K562 (cell line): Measurements from ENCODE around the gene CHI3L1. TPM values are rescaled to one million over a fixed set of nuclear protein-coding genes. Genes with fewer than 3 reads are reported as not detected.

Source experiments
- ATAC-seq: fragments of 200-7000 bp; cut with Tn5 transposase; 3 replicates; pipeline ENCODE4 v1.9.1; 2020; ENCODE audit warnings: moderate library complexity
- BruUV-seq: library from RNA; stranded (reverse); fragments of 400-500 nt; replicated peaks from 2 replicates; lab custom pipeline; 2021; lab: Mats Ljungman, UMichigan
- CTCF ChIA-PET: fragments of 300-600 bp; formaldehyde crosslinking; extraction: SDS; loops from one replicate; lab custom pipeline; 2021; ENCODE audit warnings: low intra/inter-chr PET ratio; lab: Yijun Ruan, JAX
- POLR2A ChIA-PET: fragments of 300-600, 350-650 bp; sonication (Branson Sonifier 250); formaldehyde crosslinking; extraction: SDS; loops from one replicate; lab custom pipeline; 2021; ENCODE audit warnings: antibody characterized with exemption, inconsistent platforms; lab: Yijun Ruan, JAX
- DNase-seq, 4 experiments: peaks; one replicate each; pipeline versions ENCODE4 v3.0.0 to v3.0.0-alpha.2; 2011 to 2018; ENCODE audit warnings: low spot score in 3 of 4, mixed read lengths in 3 of 4; ENCODE audit errors: extremely low read depth in 1 of 4
- FAIRE-seq: peaks from 2 replicates; lab custom pipeline; 2011; peaks lifted over from hg19 to GRCh38; lab: Jason Lieb, UNC
- H2AFZ ChIP-seq: 2 replicates; pipeline ENCODE4 v1.6.0; 2011; ENCODE audit warnings: low read depth, low read length, control low read depth, inconsistent platforms
- H3K27ac ChIP-seq: fragments of 200-600 bp; 3 replicates; pipeline ENCODE4 v1.8.0; 2011; ENCODE audit warnings: low read depth, mild to moderate bottlenecking, control low read depth, inconsistent platforms, low read length, moderate library complexity, mixed read lengths; ENCODE audit errors: extremely low read depth
- H3K27me3 ChIP-seq, 2 experiments: fragments of 300-600 bp in 1 of 2; 2 replicates in 1 of 2; 3 replicates in 1 of 2; pipeline versions ENCODE4 v1.6.0 to v1.8.0; 2011; ENCODE audit warnings: inconsistent platforms in 2 of 2, low read length in 2 of 2, mild to moderate bottlenecking in 1 of 2, mixed read lengths in 1 of 2, moderate library complexity in 1 of 2; ENCODE audit not compliant: control insufficient read depth in 2 of 2, insufficient read depth in 2 of 2
- H3K36me3 ChIP-seq: fragments of 300-600 bp; 3 replicates; pipeline ENCODE4 v1.8.0; 2011; ENCODE audit warnings: mild to moderate bottlenecking, low read length, inconsistent platforms; ENCODE audit not compliant: control insufficient read depth, insufficient read depth
- H3K4me1 ChIP-seq, 2 experiments: fragments of 200-600 bp in 1 of 2; replicated peaks in 1 of 2; 2 replicates in 1 of 2; 3 replicates in 1 of 2; pipeline versions ENCODE4 v1.5.1 to v1.8.0; 2011; ENCODE audit warnings: inconsistent platforms in 2 of 2, low read length in 2 of 2, mild to moderate bottlenecking in 1 of 2, mixed read lengths in 1 of 2, moderate library complexity in 1 of 2; ENCODE audit not compliant: control insufficient read depth in 2 of 2, insufficient read depth in 2 of 2
- H3K4me2 ChIP-seq: 2 replicates; pipeline ENCODE4 v1.6.1; 2011; ENCODE audit warnings: low read length, control low read depth, inconsistent platforms, mixed read lengths; ENCODE audit not compliant: insufficient read depth
- H3K4me3 ChIP-seq: fragments of 200-600 bp; sonication (generic), shearing (Covaris generic); 2 replicates; pipeline ENCODE4 v1.5.1; 2016; ENCODE audit warnings: control low read depth, inconsistent platforms
- H3K79me2 ChIP-seq: fragments of 200-600 bp; 3 replicates; pipeline ENCODE4 v1.8.0; 2011; ENCODE audit warnings: low read length, inconsistent platforms; ENCODE audit not compliant: control insufficient read depth, insufficient read depth
- H3K9ac ChIP-seq, 2 experiments: 2 replicates each; pipeline versions ENCODE4 v1.6.0 to v1.6.1; 2011; ENCODE audit warnings: low read depth in 2 of 2, low read length in 2 of 2, control low read depth in 1 of 2, inconsistent platforms in 1 of 2, mild to moderate bottlenecking in 1 of 2, mixed read lengths in 1 of 2; ENCODE audit not compliant: insufficient read depth in 1 of 2
- H3K9me1 ChIP-seq: one replicate; pipeline ENCODE4 v1.6.0; 2011; ENCODE audit warnings: inconsistent platforms, mild to moderate bottlenecking, low read length, moderate library complexity; ENCODE audit not compliant: control insufficient read depth, insufficient read depth
- H3K9me3 ChIP-seq: replicated peaks from 2 replicates; pipeline ENCODE4 v1.5.1; 2011; ENCODE audit warnings: low read depth, low read length, inconsistent platforms; ENCODE audit not compliant: control insufficient read depth, insufficient read depth
- H4K20me1 ChIP-seq: replicated peaks from 2 replicates; pipeline ENCODE4 v1.6.1; 2011; ENCODE audit warnings: low read length, inconsistent platforms, mixed read lengths; ENCODE audit not compliant: control insufficient read depth, insufficient read depth
- ATF7 ChIP-seq: fragments of 450-650 bp; IDR thresholded peaks from 2 replicates; pipeline ENCODE4 v1.7.1; 2014; ENCODE audit warnings: mild to moderate bottlenecking, moderate library complexity
- E2F6 ChIP-seq, 2 experiments: IDR thresholded peaks; 2 replicates each; pipeline ENCODE4 v1.6.1; 2011; ENCODE audit warnings: borderline replicate concordance in 1 of 2, control low read depth in 1 of 2, low read depth in 1 of 2, low read length in 1 of 2, mild to moderate bottlenecking in 1 of 2, mixed read lengths in 1 of 2, moderate library complexity in 1 of 2; ENCODE audit not compliant: insufficient read depth in 1 of 2, insufficient read length in 1 of 2, poor library complexity in 1 of 2, severe bottlenecking in 1 of 2; ENCODE audit errors: extremely low read depth in 1 of 2
- FOXJ2 ChIP-seq: fragments of 200-800 bp; sonication (Bioruptor generic); IDR thresholded peaks from 2 replicates; pipeline ENCODE4 v1.6.1; 2016; ENCODE audit warnings: missing genetic modification characterization, missing compliant biosample characterization
- HDAC6 ChIP-seq: IDR thresholded peaks from 2 replicates; pipeline ENCODE4 v1.6.1; 2012; ENCODE audit warnings: low read depth, mild to moderate bottlenecking, control low read depth, inconsistent platforms, low read length, moderate library complexity
- LEF1 ChIP-seq: fragments of 450-650 bp; IDR thresholded peaks from 2 replicates; pipeline ENCODE4 v1.6.1; 2016; ENCODE audit warnings: mild to moderate bottlenecking
- NR4A1 ChIP-seq, 2 experiments: fragments of 250-450 bp in 1 of 2; fragments of 450-650 bp in 1 of 2; sonication (Bioruptor Pico) in 1 of 2; IDR thresholded peaks; 2 replicates each; pipeline versions ENCODE4 v1.4.0 to v1.6.1; 2016 to 2020; ENCODE audit warnings: mild to moderate bottlenecking in 2 of 2, missing compliant biosample characterization in 1 of 2, missing genetic modification characterization in 1 of 2, moderate library complexity in 1 of 2
- PML ChIP-seq: IDR thresholded peaks from 2 replicates; pipeline ENCODE4 v1.6.1; 2012; ENCODE audit warnings: low read length, inconsistent platforms
- SMARCA4 ChIP-seq: fragments of 450-650 bp; IDR thresholded peaks from 2 replicates; pipeline ENCODE4 v1.6.1; 2016
- UBTF ChIP-seq, 2 experiments: IDR thresholded peaks; 2 replicates each; pipeline ENCODE4 v1.6.1; 2012; ENCODE audit warnings: improper control_type of control experiment in 2 of 2, low read depth in 2 of 2, low read length in 2 of 2, borderline replicate concordance in 1 of 2
- ZBED1 ChIP-seq: IDR thresholded peaks from 2 replicates; pipeline ENCODE4 v1.6.1; 2014
- ZKSCAN8 ChIP-seq: fragments of 200-800 bp; sonication (Bioruptor generic); IDR thresholded peaks from 2 replicates; pipeline ENCODE4 v1.6.1; 2016; ENCODE audit warnings: missing genetic modification characterization, missing compliant biosample characterization
- ZNF133 ChIP-seq: fragments of 250-450 bp; sonication (Bioruptor Pico); IDR thresholded peaks from 2 replicates; pipeline ENCODE4 v1.4.0; 2020; ENCODE audit warnings: mild to moderate bottlenecking
- ZNF232 ChIP-seq: sonication (generic); formaldehyde crosslinking; IDR thresholded peaks from 2 replicates; pipeline ENCODE4 v1.8.0; 2022; ENCODE audit warnings: mild to moderate bottlenecking, missing genetic modification reagents
- ZNF253 ChIP-seq: fragments of 250-450 bp; sonication (Bioruptor Pico); conservative IDR thresholded peaks from 2 replicates; pipeline ENCODE4 v1.6.1; 2021; ENCODE audit warnings: mild to moderate bottlenecking
- ZNF282 ChIP-seq: sonication (generic); formaldehyde crosslinking; IDR thresholded peaks from 2 replicates; pipeline ENCODE4 v1.8.1; 2023; ENCODE audit warnings: missing genetic modification reagents
- WGBS: fragments of 100-300 bp; shearing (Covaris generic); methylation state at CpG from one replicate; pipeline ENCODE4 v1.1.6; 2016; ENCODE audit warnings: low coverage, mixed read lengths; ENCODE audit not compliant: insufficient coverage; ENCODE audit errors: missing lambda C conversion rate; 5-methylcytosine and 5-hydroxymethylcytosine counted together
- in situ Hi-C: fragments of 300-500 bp; cut with MboI; formaldehyde crosslinking; loops from 4 replicates; pipeline ENCODE4 v1.15.0; 2018; ENCODE audit warnings: inconsistent platforms, mixed read lengths
- intact Hi-C: fragments of 100-400 bp; cut with micrococcal nuclease; formaldehyde crosslinking; loops from 2 replicates; pipeline ENCODE4 v1.14.2; 2022
- polyA plus RNA-seq, 8 experiments: library from polyadenylated mRNA; depleted of rRNA in 4 of 8; stranded (reverse) in 5 of 8; unstranded in 3 of 8; fragments of >200 nt; fragmentation: Nextera tagmentation in 2 of 8; fragmentation: Illumina TruSeq in 1 of 8; extraction: Ambion mirVana in 2 of 8; extraction: Trizol in 1 of 8; gene quantifications; 2 replicates each; pipeline versions ENCODE4 v1.2.1 to v1.2.3, GENCODE V29; 2011 to 2014; ENCODE audit warnings: inconsistent platforms in 1 of 8, missing spikeins in 1 of 8
- total RNA-seq, 7 experiments: library from RNA; depleted of rRNA in 6 of 7; stranded (reverse); fragments of >200 nt in 6 of 7; fragmentation: Illumina TruSeq in 2 of 7; extraction: Trizol in 2 of 7; gene quantifications; 2 replicates each; pipeline versions ENCODE4 v1.2.1 to v1.2.3, GENCODE V29; 2011 to 2021; ENCODE audit warnings: low replicate concordance in 1 of 7

Gene CHI3L1
- total and polyA plus RNA-seq, 9 of the 15 experiments (the other 6 are each of a cell fraction or from before 2014, with no cell fraction given), result not detected

GRCh38 chr1:203223012-203223775, 36.7 kb upstream of the CHI3L1 start:
- no peak for TF ChIP-seq ZBED1
- TF ChIP-seq ZNF253 (CRISPR knock-in tag), result no peak
- no peak for TF ChIP-seq ZNF133 (CRISPR knock-in tag)
- TF ChIP-seq ZKSCAN8 (CRISPR knock-in tag), result no peak
- TF ChIP-seq NR4A1 (CRISPR knock-in tag; IDR thresholded peaks at IDR 0.05), result no peak
- TF ChIP-seq NR4A1 (tag; IDR thresholded peaks at IDR 0.05), result no peak
- no peak for TF ChIP-seq ATF7
- TF ChIP-seq SMARCA4, result no peak
- no peak for TF ChIP-seq LEF1
- TF ChIP-seq FOXJ2 (tag), result no peak
- TF ChIP-seq ZNF232 (CRISPR knock-in tag), result no peak
- TF ChIP-seq PML, result no peak
- TF ChIP-seq UBTF (IDR thresholded peaks at IDR 0.05; ENCODE audit: borderline replicate concordance in 1 of 2, low read depth in 2 of 2, low read length in 2 of 2), result no peak
- TF ChIP-seq ZNF282 (CRISPR knock-in tag), result no peak
- no peak for TF ChIP-seq E2F6 (IDR thresholded peaks at IDR 0.05; ENCODE audit: borderline replicate concordance in 1 of 2, extremely low read depth in 1 of 2, insufficient read depth in 1 of 2, insufficient read length in 1 of 2, low read depth in 1 of 2, low read length in 1 of 2, poor library complexity in 1 of 2, severe bottlenecking in 1 of 2)
- TF ChIP-seq HDAC6, result no peak
- under 1% methylated on average over 18 of the region's 18 CpGs for WGBS
- no TSS peak for BruUV-seq
- H3K36me3 ChIP-seq, result no peaks in the 10 kb centered on the region
- in situ Hi-C loops (no loop called here), intact Hi-C loops (no loop called here)
- H3K9me3 ChIP-seq, result no peaks in the 10 kb centered on the region
- H3K27me3 ChIP-seq, result peaks cover 17 to 60% of the 10 kb centered on the region in 2 experiments
- no peak overlapping the region for H3K9ac ChIP-seq
- no peaks in the 10 kb centered on the region; the same call in 1 of the 2 replicates for H4K20me1 ChIP-seq
- H3K9me1 ChIP-seq, result no peaks in the 10 kb centered on the region
- no peaks in the 10 kb centered on the region for H3K79me2 ChIP-seq
- H3K4me2 ChIP-seq, result no peak overlapping the region
- DNase-seq (no peak), ATAC-seq (no peak), FAIRE-seq (no peak)
- H3K27ac ChIP-seq, result no peak overlapping the region
- no peaks in the 10 kb centered on the region for H3K4me1 ChIP-seq
- H2AFZ ChIP-seq, result no peak overlapping the region
- CTCF ChIA-PET, result no interaction called here
- no peak overlapping the region for H3K4me3 ChIP-seq
- POLR2A ChIA-PET, result interaction anchor here (0.6 kb wide), 2 partner anchors 44 to 130 kb away, joined by 3 read pairs; no protein-coding TSS in a partner anchor
